Panc1 (cell line): ENCODE measurements around the gene RAB2B. TPM values are rescaled to one million over a fixed set of nuclear protein-coding genes. Genes with fewer than 3 reads are reported as not detected.

Experiments used
- ATAC-seq: fragments of 200-7000 bp; cut with Tn5 transposase; 2 replicates; pipeline ENCODE4 v1.9.1; 2020; ENCODE audit warnings: mild to moderate bottlenecking, moderate library complexity
- BruUV-seq: library from RNA; stranded (reverse); fragments of 400-500 nt; replicated peaks from 2 replicates; lab custom pipeline; 2021; lab: Mats Ljungman, UMichigan
- CTCF ChIA-PET: fragments of 300-600 bp; sonication (Branson Sonifier 250); formaldehyde crosslinking; loops from one replicate; lab custom pipeline; 2022; ENCODE audit warnings: antibody characterized with exemption; lab: Charles Lee
- POLR2A ChIA-PET: fragments of 300-600 bp; sonication (Branson Sonifier 250); formaldehyde crosslinking; loops from one replicate; lab custom pipeline; 2022; ENCODE audit warnings: antibody characterized with exemption; lab: Charles Lee
- DNase-seq: peaks from one replicate; pipeline ENCODE4 v3.0.0-alpha.2; 2010; ENCODE audit warnings: low read depth, low spot score
- H3K27ac ChIP-seq: 2 replicates; pipeline ENCODE4 v1.5.1; 2011; ENCODE audit warnings: mild to moderate bottlenecking, low read length, inconsistent platforms
- H3K27me3 ChIP-seq: fragments of 200-500 bp; sonication (Bioruptor generic); 2 replicates; pipeline ENCODE4 v1.6.0; 2014; ENCODE audit warnings: low read length, inconsistent platforms; ENCODE audit not compliant: control insufficient read depth, insufficient read depth
- H3K36me3 ChIP-seq: fragments of 200-500 bp; sonication (Bioruptor generic); 2 replicates; pipeline ENCODE4 v1.5.1; 2014; ENCODE audit warnings: inconsistent platforms, mild to moderate bottlenecking, low read length, moderate library complexity; ENCODE audit not compliant: control insufficient read depth, insufficient read depth
- H3K4me1 ChIP-seq: 2 replicates; pipeline ENCODE4 v1.5.1; 2011; ENCODE audit warnings: inconsistent platforms, mild to moderate bottlenecking, low read length, moderate library complexity; ENCODE audit not compliant: control insufficient read depth, insufficient read depth
- H3K4me3 ChIP-seq, 2 experiments: 2 replicates each; pipeline ENCODE4 v1.5.1; 2011 to 2012; ENCODE audit warnings: low read depth in 2 of 2, low read length in 2 of 2, mild to moderate bottlenecking in 2 of 2, inconsistent platforms in 1 of 2, moderate library complexity in 1 of 2
- H3K9me3 ChIP-seq: fragments of 200-500 bp; sonication (Bioruptor generic); 2 replicates; pipeline ENCODE4 v1.5.1; 2014; ENCODE audit warnings: low read depth, mild to moderate bottlenecking, inconsistent platforms, low read length, moderate library complexity; ENCODE audit not compliant: control insufficient read depth, insufficient read depth
- POLR2AphosphoS5 ChIP-seq: IDR thresholded peaks from 2 replicates; pipeline ENCODE4 v1.6.1; 2012; ENCODE audit warnings: mild to moderate bottlenecking, low read depth, low read length, moderate library complexity
- SIN3A ChIP-seq: IDR thresholded peaks from 2 replicates; pipeline ENCODE4 v1.6.1; 2012; ENCODE audit warnings: low read depth, mild to moderate bottlenecking, low read length, moderate library complexity, borderline replicate concordance; ENCODE audit not compliant: insufficient read depth
- TCF7L2 ChIP-seq: IDR thresholded peaks from 2 replicates; pipeline ENCODE4 v1.6.1; 2011; ENCODE audit warnings: mild to moderate bottlenecking, low read depth, low read length, inconsistent platforms
- in situ Hi-C: cut with HindIII; loops from 2 replicates; pipeline ENCODE4 v1.10.0; 2016; ENCODE audit warnings: low sequenced_read_pairs, low pct_unique_long_range_greater_than_20kb
- intact Hi-C: fragments of 100-400 bp; cut with micrococcal nuclease; formaldehyde crosslinking; loops from one replicate; pipeline ENCODE4 v1.10.0; 2022; ENCODE audit not compliant: unreplicated experiment
- total RNA-seq: library from RNA; stranded (reverse); gene quantifications from one replicate; pipeline ENCODE4 v1.2.1, GENCODE V29; 2021; ENCODE audit not compliant: unreplicated experiment
- TF ChIP-seq, protein P1 (sequence below): fragments of 450-650 bp; IDR thresholded peaks from 2 replicates; pipeline ENCODE4 v1.5.1; 2017; ENCODE audit warnings: mild to moderate bottlenecking
- TF ChIP-seq, protein P2 (sequence below), 2 experiments: IDR thresholded peaks; 2 replicates each; pipeline ENCODE4 v1.6.1; 2011 to 2012; ENCODE audit warnings: low read depth in 2 of 2, control low read depth in 1 of 2, low read length in 1 of 2, mild to moderate bottlenecking in 1 of 2, moderate library complexity in 1 of 2; ENCODE audit not compliant: insufficient read depth in 1 of 2

The RAB2B gene
- total RNA-seq, 1 experiment from 2014 or later: 17.0 TPM

- H3K27me3 ChIP-seq: no peaks in the 10 kb centered on the region
- CTCF ChIA-PET: interaction anchor here (0.5 to 1.1 kb wide), 2 partner anchors 18 to 211 kb away, joined by 4 read pairs; no protein-coding TSS in a partner anchor
- in situ Hi-C loops: no loop called here
- H3K9me3 ChIP-seq: no peaks in the 10 kb centered on the region
- intact Hi-C loops: no loop called here
- TF ChIP-seq, protein P1, sequence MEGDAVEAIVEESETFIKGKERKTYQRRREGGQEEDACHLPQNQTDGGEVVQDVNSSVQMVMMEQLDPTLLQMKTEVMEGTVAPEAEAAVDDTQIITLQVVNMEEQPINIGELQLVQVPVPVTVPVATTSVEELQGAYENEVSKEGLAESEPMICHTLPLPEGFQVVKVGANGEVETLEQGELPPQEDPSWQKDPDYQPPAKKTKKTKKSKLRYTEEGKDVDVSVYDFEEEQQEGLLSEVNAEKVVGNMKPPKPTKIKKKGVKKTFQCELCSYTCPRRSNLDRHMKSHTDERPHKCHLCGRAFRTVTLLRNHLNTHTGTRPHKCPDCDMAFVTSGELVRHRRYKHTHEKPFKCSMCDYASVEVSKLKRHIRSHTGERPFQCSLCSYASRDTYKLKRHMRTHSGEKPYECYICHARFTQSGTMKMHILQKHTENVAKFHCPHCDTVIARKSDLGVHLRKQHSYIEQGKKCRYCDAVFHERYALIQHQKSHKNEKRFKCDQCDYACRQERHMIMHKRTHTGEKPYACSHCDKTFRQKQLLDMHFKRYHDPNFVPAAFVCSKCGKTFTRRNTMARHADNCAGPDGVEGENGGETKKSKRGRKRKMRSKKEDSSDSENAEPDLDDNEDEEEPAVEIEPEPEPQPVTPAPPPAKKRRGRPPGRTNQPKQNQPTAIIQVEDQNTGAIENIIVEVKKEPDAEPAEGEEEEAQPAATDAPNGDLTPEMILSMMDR: no peak
- TF ChIP-seq, protein P2, sequence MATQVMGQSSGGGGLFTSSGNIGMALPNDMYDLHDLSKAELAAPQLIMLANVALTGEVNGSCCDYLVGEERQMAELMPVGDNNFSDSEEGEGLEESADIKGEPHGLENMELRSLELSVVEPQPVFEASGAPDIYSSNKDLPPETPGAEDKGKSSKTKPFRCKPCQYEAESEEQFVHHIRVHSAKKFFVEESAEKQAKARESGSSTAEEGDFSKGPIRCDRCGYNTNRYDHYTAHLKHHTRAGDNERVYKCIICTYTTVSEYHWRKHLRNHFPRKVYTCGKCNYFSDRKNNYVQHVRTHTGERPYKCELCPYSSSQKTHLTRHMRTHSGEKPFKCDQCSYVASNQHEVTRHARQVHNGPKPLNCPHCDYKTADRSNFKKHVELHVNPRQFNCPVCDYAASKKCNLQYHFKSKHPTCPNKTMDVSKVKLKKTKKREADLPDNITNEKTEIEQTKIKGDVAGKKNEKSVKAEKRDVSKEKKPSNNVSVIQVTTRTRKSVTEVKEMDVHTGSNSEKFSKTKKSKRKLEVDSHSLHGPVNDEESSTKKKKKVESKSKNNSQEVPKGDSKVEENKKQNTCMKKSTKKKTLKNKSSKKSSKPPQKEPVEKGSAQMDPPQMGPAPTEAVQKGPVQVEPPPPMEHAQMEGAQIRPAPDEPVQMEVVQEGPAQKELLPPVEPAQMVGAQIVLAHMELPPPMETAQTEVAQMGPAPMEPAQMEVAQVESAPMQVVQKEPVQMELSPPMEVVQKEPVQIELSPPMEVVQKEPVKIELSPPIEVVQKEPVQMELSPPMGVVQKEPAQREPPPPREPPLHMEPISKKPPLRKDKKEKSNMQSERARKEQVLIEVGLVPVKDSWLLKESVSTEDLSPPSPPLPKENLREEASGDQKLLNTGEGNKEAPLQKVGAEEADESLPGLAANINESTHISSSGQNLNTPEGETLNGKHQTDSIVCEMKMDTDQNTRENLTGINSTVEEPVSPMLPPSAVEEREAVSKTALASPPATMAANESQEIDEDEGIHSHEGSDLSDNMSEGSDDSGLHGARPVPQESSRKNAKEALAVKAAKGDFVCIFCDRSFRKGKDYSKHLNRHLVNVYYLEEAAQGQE (IDR thresholded peaks at IDR 0.05; ENCODE audit: insufficient read depth in 1 of 2, low read depth in 2 of 2, low read length in 1 of 2): no peak
- TF ChIP-seq POLR2AphosphoS5 (no peak), SIN3A (no peak), TCF7L2 (no peak)
- DNase-seq: no peak
- no TSS peak for BruUV-seq
- peak overlapping the region; percentile 92 for H3K27ac ChIP-seq
- H3K4me3 ChIP-seq: peak overlapping the region; percentile 77 to 96
- POLR2A ChIA-PET: interaction anchor here (0.5 kb wide), 1 partner anchor 8 kb away, joined by 5 read pairs; no protein-coding TSS in a partner anchor
- peaks cover 4% of the 10 kb centered on the region; the same call in 1 of the 2 replicates for H3K4me1 ChIP-seq
- peaks cover 3% of the 10 kb centered on the region for H3K36me3 ChIP-seq
- ATAC-seq: peak; percentile 46
Observed at GRCh38 chr14:21455592-21455911, 21.2 kb downstream of the RAB2B start.

DNA sequence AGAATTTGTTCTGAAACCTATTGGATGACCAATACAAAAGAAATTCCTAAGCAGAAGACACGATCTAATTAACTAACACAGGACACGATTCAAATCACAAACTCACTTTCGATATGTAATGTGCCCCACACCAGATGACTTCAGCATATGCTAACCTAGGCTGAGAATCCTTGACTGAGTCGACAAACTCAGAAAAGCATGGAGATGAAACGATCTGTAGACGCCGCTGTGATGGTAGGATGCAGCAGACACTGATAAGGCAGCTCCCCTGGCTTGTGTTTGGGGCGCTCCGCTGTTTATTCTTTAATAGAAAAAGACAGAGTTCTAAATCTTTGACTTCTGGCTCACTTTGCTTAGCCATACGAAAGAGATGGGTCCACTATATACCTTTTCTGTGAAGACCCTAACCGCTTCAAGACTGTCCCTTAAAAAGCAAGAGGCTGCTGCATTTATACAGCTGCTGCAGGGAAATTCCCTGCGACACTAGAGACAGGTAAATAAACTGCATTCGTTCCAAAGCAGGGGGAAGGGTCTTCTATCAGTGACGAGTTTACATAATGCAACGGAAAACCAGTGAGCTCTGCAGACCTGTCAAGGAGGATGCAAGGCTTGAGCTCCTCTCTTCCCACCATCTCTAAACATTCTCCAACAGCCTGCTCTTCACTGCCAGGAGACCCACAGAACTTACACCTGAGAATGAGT, 21.8 kb downstream of the RAB2B start:
- TSS peak; percentile 73 for BruUV-seq

More for the DNA sequence above, 21.8 kb downstream of the RAB2B start:
- Histone ChIP-seq H3K4me3 (peak overlapping the region; percentile 77 to 96), H3K9me3 (no peaks in the 10 kb centered on the region), H3K27me3 (no peaks in the 10 kb centered on the region), H3K27ac (peak overlapping the region; percentile 92), H3K4me1 (peaks cover 6% of the 10 kb centered on the region; the same call in 1 of the 2 replicates), H3K36me3 (peaks cover 3% of the 10 kb centered on the region)
- TF ChIP-seq, protein P1: no peak
- no peak for TF ChIP-seq POLR2AphosphoS5
- TF ChIP-seq, protein P2 (IDR thresholded peaks at IDR 0.05; ENCODE audit: insufficient read depth in 1 of 2, low read depth in 2 of 2, low read length in 1 of 2): no peak
- no peak for TF ChIP-seq SIN3A
- TF ChIP-seq TCF7L2: no peak
- ATAC-seq (no peak), DNase-seq (no peak)
- ChIA-PET POLR2A (no interaction called here), CTCF (interaction anchor here (1.1 kb wide), 1 partner anchor 18 kb away, joined by 4 read pairs; no protein-coding TSS in a partner anchor)
- intact Hi-C loops (no loop called here), in situ Hi-C loops (no loop called here)
